Cerebellar cortex (tissue), 1 donor: ENCODE data around the gene HS6ST3.
"Not testable (repeated sequence)": the region's sequence is repeated elsewhere in the genome, so short reads cannot be mapped to it uniquely, and the experiment has no call there.

Experiments used
- DNase-seq: peaks from one replicate; pipeline ENCODE4 v3.0.0-alpha.2; 2015; ENCODE audit warnings: low spot score

HS6ST3 gene

DNA sequence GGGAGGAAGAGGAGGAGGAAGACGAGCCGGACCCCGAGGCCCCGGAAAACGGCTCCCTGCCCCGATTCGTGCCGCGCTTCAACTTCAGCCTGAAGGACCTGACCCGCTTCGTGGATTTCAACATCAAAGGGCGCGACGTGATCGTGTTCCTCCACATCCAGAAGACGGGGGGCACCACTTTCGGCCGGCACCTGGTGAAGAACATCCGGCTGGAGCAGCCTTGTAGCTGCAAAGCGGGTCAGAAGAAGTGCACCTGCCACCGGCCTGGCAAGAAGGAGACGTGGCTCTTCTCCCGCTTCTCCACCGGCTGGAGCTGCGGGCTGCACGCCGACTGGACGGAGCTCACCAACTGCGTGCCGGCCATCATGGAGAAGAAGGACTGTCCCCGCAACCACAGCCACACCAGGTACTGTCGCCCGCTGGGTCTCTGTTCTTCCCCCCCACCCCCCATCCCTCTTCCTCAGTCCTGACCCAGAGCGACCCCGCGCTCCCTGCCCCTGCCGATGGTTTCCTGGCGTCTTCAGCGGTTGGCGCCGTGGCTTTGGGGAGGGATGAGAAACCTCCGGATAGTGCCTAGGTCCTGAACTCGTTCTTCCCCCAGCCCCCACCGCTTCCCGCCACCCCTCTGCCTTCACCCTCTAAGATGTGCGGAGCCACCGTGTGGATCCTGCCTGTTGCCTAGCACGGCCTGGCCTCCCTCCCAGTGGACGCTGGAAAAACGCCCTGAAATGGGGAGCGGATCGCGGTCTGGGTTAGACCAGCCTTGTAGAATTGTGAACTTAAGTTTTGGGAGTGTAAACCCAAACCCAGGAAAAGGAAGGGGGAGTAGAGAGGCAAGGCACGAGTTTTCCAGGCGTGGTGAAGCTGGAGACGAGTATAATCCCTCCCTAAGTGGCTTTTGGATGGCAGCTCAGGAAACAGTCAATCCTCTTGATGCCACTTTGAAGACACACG lies 1.5 kb downstream of the HS6ST3 start:
- DNase-seq = peak; percentile 9

DNA sequence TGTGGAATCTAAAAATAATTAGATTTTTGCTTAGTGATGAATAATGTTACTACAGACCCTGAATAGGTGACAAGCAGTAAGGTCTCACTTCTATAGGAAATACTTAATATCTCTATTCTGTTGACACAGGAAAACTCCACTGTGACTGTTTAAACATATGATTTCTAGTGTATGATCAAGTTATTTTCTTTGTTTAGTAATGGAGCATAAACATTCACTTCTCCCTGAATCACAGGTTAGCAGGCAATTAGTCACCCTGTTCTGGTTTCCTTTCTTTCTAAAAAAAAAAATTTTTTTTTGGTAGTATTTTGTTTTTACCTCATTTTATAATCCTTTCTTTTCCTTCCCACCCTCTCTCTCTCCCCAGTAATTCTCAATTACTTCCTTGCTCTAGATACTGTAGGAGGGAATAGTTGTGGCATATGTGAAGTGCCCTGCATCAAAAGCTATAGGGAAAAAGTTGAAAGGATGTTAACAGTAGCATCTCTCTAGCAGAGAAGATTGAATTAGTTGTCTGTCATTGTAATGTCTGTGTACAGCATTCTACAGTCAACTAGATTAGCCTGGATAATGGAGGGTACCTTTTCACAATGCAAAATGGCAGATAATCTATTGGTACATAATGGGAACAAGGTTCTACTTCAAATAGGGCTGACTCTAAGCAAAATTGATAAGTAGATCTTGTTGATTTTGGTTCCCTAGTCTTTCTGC lies 3.5 kb downstream of the HS6ST3 start:
- no peak for DNase-seq

- no peak for DNase-seq
Observed at GRCh38 chr13:96100457-96101220, 10.7 kb downstream of the HS6ST3 start.

DNA sequence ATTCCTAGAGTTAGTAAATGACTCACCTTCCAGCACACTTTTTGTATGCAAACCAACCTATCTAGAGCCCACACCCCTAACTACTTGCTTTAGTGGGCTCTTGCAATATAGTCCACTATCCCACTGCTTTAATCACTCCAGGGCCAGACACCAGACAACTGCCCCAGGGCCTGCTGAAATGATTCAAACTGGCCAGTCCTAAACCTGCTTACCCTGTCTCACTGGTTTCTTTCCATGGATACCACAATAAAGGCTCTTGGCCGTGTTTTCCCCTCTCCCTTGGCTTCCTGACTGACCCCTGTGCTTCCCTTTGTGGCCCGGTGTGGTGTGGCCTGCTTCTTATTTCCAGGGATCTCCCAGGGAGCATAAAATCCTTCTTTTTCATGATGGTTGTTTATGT lies 14.6 kb downstream of the HS6ST3 start:
- DNase-seq = no peak

GRCh38 chr13:96108072-96108471 lies 18.2 kb downstream of the HS6ST3 start:
- not testable (repeated sequence) for DNase-seq

GRCh38 chr13:96109125-96109524 lies 19.2 kb downstream of the HS6ST3 start:
- no peak for DNase-seq

DNA sequence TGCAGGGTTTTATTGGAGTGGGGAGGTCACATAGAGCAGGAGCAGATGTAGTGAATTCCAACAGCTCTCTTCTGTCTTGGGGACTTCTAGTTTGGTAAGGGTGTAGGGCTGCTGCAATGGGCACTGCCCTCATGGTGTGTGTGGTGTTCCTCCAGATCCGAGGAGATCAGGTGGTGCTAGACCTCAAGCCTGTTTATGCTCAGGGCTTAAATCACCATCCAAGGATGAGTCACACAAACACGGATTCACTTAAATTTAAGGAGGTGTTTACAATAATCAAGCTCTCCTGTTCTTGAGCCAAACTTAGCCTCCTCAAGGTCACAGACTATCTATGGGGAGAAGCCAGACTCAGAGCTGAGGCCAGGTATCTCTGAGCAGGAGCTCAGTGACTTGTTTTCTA lies 23.0 kb downstream of the HS6ST3 start:
- no peak for DNase-seq

- not testable (repeated sequence) for DNase-seq
Observed at GRCh38 chr13:96115368-96115767, 25.5 kb downstream of the HS6ST3 start.

GRCh38 chr13:96119921-96120320 lies 30.0 kb downstream of the HS6ST3 start:
- no peak for DNase-seq

DNA sequence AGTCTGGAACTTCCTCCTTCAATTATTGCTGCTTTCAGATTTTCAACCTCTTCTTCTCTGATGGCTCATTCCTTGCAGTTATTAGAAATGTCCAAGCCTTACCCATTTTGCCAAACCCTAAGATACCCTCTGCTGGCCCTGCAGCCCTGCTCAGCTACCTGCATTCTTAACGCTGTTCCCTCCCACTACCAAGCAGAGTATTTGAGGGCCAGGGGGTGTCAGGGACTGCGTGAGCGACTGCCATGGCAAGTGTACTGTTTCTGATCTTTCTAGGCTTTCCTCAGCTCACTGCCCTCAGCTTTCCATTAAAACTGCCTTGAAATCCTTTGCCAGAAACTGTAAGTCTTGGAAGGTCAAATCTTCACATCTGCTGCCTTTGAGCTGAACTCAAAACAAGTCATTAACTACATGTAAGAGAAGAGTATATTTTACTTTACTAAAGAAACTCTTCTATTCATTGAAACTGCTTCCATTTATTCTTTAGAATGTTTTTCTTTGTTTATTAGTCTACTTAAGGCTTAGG lies 41.0 kb downstream of the HS6ST3 start:
- DNase-seq = no peak

- peak; percentile 16 for DNase-seq
Observed at GRCh38 chr13:96141032-96141431, 51.1 kb downstream of the HS6ST3 start.

DNA sequence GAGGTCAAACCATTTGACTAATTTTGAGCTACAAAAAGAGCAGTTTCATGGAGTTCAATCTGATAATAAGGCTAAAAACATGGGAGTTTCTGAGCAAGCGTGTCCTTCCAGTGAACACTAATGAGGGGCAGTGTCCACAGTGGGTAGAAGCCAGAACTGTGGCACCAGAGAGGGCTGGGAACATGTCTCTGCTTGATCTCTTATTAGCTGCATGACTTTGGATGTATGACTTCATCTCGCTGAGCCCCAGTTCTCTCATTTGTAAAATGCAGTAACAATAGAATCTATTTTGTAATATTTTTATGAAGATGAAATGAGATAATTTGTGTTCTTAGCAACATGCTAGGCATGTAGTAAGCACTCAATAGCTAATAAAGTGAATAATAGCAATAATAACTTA lies 69.8 kb downstream of the HS6ST3 start:
- DNase-seq = no peak

- no peak for DNase-seq
Observed at GRCh38 chr13:96161141-96161540, 71.2 kb downstream of the HS6ST3 start.

- no peak for DNase-seq
Observed at GRCh38 chr13:96165840-96166239, 75.9 kb downstream of the HS6ST3 start.

DNA sequence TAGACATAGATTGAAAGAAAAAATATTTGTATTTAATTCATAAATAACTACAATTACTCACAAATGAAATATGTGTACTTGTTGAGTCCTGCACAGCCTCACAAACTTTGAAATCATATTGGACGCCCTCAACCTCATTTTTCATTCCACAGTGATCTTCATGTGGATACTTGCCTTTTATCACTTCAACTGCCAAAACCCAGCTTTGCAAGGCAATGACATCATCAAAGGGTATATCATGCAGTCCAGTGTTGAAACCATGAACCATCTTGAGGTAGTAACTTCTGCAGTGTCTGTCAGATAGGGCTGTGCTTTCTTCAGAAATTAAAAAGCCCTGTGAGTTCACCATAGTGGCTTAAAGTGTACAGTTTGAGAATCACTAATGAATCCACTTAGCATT lies 82.2 kb downstream of the HS6ST3 start:
- no peak for DNase-seq

DNA sequence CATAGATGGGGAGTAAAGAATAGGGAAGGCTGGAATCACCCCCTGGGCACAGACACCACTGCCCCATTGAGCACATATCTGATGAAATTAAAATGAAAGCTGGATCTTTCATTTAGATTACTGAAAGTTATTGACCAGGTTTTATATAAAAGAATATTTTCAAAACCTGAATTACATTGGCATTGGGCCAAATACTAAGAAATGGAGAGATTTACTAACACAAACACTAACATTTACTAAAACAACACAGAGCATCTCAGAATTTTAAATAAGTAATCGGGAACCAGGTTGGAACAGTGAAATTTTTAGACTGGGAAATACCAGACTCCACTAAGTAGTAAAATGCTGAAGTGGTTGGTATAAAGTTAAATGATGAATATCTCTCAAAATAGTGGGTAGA lies 88.9 kb downstream of the HS6ST3 start:
- no peak for DNase-seq

DNA sequence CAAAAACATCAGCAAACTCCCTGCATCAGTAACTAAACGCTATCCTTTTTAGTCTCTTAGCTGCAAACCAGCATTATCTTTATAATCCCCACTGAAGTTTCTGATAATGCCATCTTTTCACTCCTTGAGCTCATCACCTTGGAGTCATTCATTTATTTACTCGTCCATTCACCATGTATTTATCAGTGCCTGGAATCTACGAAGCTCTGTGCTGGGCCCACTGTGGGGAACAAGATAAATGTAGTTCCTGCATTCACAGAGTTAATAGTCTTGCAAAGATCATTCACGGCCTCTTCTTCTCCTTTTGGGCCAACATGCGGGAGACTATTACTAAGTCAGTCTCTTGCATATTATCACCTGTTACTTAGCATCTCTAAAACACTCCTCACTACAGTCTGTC lies 89.4 kb downstream of the HS6ST3 start:
- DNase-seq = no peak

- DNase-seq = no peak
Observed at GRCh38 chr13:96181911-96182310, 92.0 kb downstream of the HS6ST3 start.

DNA sequence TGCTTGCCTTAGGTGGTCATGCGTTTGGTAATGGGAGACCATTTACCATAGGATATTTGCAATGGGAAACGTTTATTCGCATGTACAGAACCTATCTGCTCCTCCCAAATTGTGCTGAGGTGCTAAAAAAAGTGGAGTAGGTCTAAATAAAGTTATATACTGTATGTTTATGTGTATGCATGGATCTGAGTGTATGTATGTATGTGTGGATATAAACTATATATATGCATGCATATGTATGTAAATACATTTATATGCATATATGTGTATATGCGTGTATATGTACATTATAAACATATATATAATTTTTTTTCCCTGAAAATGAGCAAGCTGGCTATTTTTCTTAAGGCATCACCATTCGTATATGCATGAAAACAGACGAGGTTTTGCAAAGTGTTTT lies 95.9 kb downstream of the HS6ST3 start:
- DNase-seq = no peak

DNA sequence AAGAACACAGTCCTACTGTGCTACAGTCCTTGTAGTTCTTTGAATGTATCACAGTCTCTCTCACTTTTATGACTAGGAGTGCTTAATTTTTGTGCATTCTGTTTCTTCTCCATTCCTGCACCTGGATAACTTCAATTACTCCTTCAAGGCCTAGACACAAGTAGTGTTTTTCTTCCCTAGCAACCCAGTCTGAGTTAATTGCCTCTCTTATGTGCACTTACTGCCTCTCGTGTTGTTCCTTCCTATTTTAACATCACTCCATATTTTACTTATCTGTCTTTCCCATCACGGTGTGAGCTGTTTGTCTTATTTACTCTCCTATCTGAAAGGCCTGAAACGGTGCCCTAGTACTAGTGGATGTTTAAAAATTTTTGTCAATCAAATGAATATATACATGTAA lies 101.5 kb downstream of the HS6ST3 start:
- DNase-seq = no peak

DNA sequence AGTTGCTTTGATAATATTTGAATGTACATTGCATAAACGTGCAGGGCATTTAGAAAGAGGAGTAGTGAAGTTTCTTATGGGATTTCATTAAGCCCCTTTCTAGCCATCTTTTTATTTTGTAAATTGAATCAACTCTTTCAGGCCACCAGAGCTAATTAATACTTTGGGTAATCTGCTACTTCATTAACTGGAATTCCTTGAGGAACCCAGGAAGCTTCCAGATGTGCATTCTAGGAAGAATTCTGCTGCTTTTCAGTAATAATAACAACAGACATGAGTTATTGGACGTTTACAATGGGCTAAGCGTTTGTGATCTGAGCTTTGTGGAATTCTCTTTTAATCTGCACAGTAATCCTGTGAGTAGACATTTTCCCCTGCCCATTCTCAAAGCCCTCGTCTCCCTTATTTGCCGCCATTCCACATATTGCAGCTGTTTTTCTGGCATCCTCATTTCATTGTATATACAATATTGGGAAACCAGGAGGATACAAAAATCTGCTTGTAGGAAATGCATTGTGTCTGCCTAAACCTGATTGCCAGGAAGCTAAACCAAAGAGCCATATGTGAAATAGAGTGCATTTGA lies 103.9 kb downstream of the HS6ST3 start:
- DNase-seq = no peak

DNA sequence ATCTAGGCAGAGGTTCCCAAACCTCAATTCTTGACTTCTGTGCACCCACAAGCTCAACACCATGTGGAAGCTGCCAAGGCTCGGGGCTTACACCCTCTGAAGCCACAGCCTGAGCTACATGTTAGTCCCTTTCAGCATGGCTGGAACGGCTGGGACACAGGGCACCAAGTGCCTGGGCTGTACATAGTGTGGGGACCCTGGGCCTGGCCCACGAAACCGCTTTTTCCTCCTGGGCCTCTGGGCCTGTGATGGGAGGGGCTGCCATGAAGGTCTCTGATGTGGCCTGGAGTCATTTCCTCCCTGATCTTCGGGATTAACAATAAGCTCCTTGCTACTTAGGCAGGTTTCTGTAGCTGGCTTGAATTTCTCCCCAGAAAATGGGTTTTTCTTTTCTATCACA lies 108.1 kb downstream of the HS6ST3 start:
- DNase-seq = no peak
